Measurements from ENCODE around the gene CYTH2. TPM values are rescaled to one million over a fixed set of nuclear protein-coding genes. Genes with fewer than 3 reads are reported as not detected.

Gene CYTH2
- total and polyA plus RNA-seq, 9 of the 15 experiments (the other 6 are each of a cell fraction or from before 2014, with no cell fraction given): 1.8 to 45.2 (median 23.8) TPM

GRCh38 chr19:48510421-48511268 lies 41.5 kb downstream of the CYTH2 start (continued):
- TF ChIP-seq, protein P1, sequence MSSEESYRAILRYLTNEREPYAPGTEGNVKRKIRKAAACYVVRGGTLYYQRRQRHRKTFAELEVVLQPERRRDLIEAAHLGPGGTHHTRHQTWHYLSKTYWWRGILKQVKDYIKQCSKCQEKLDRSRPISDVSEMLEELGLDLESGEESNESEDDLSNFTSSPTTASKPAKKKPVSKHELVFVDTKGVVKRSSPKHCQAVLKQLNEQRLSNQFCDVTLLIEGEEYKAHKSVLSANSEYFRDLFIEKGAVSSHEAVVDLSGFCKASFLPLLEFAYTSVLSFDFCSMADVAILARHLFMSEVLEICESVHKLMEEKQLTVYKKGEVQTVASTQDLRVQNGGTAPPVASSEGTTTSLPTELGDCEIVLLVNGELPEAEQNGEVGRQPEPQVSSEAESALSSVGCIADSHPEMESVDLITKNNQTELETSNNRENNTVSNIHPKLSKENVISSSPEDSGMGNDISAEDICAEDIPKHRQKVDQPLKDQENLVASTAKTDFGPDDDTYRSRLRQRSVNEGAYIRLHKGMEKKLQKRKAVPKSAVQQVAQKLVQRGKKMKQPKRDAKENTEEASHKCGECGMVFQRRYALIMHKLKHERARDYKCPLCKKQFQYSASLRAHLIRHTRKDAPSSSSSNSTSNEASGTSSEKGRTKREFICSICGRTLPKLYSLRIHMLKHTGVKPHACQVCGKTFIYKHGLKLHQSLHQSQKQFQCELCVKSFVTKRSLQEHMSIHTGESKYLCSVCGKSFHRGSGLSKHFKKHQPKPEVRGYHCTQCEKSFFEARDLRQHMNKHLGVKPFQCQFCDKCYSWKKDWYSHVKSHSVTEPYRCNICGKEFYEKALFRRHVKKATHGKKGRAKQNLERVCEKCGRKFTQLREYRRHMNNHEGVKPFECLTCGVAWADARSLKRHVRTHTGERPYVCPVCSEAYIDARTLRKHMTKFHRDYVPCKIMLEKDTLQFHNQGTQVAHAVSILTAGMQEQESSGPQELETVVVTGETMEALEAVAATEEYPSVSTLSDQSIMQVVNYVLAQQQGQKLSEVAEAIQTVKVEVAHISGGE (CRISPR knock-in tag; IDR thresholded peaks at IDR 0.05): 0 out of 6 replicates have a peak, but pooled peaks of 1 of the 3 experiments have one; percentile 47
- TF ChIP-seq ARHGAP35 (IDR thresholded peaks at IDR 0.05; ENCODE audit: partially characterized antibody): no peak
- no peak for TF ChIP-seq EWSR1 (IDR thresholded peaks at IDR 0.05; ENCODE audit: borderline replicate concordance, low read depth, partially characterized antibody)
- TF ChIP-seq FUS (optimal IDR thresholded peaks at IDR 0.05; ENCODE audit: low read depth, low read length): no peak
- TF ChIP-seq, protein P2, sequence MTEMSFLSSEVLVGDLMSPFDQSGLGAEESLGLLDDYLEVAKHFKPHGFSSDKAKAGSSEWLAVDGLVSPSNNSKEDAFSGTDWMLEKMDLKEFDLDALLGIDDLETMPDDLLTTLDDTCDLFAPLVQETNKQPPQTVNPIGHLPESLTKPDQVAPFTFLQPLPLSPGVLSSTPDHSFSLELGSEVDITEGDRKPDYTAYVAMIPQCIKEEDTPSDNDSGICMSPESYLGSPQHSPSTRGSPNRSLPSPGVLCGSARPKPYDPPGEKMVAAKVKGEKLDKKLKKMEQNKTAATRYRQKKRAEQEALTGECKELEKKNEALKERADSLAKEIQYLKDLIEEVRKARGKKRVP (CRISPR knock-in tag; IDR thresholded peaks at IDR 0.05): 0 out of 2 replicates have a peak, but pooled peaks have one; percentile 14
- no peak for TF ChIP-seq NR2F6 (CRISPR knock-in tag; IDR thresholded peaks at IDR 0.05)
- peak; percentile 93 for TF ChIP-seq ZNF644 (tag; IDR thresholded peaks at IDR 0.05; ENCODE audit: low read depth)
- no peak for TF ChIP-seq KLF1 (tag; IDR thresholded peaks at IDR 0.05)
- no peak for TF ChIP-seq STAT5B (CRISPR knock-in tag; IDR thresholded peaks at IDR 0.05)
- TF ChIP-seq, protein P3, sequence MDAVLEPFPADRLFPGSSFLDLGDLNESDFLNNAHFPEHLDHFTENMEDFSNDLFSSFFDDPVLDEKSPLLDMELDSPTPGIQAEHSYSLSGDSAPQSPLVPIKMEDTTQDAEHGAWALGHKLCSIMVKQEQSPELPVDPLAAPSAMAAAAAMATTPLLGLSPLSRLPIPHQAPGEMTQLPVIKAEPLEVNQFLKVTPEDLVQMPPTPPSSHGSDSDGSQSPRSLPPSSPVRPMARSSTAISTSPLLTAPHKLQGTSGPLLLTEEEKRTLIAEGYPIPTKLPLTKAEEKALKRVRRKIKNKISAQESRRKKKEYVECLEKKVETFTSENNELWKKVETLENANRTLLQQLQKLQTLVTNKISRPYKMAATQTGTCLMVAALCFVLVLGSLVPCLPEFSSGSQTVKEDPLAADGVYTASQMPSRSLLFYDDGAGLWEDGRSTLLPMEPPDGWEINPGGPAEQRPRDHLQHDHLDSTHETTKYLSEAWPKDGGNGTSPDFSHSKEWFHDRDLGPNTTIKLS (IDR thresholded peaks at IDR 0.05; ENCODE audit: borderline replicate concordance, low read depth): peak; percentile 71; the same call in 1 of the 2 replicates
- no peak for TF ChIP-seq NCOA1 (IDR thresholded peaks at IDR 0.05; ENCODE audit: low read depth)
- no peak for TF ChIP-seq MAX (CRISPR knock-in tag; IDR thresholded peaks at IDR 0.05)
- TF ChIP-seq, protein P4, sequence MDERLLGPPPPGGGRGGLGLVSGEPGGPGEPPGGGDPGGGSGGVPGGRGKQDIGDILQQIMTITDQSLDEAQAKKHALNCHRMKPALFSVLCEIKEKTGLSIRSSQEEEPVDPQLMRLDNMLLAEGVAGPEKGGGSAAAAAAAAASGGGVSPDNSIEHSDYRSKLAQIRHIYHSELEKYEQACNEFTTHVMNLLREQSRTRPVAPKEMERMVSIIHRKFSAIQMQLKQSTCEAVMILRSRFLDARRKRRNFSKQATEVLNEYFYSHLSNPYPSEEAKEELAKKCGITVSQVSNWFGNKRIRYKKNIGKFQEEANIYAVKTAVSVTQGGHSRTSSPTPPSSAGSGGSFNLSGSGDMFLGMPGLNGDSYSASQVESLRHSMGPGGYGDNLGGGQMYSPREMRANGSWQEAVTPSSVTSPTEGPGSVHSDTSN (CRISPR knock-in tag; IDR thresholded peaks at IDR 0.05; ENCODE audit: low read depth): no peak
- TF ChIP-seq, protein P4 (tag; conservative IDR thresholded peaks at IDR 0.05; ENCODE audit: low read depth): no peak
- no peak; the same call in 1 of the 2 replicates for TF ChIP-seq RB1 (IDR thresholded peaks at IDR 0.05; ENCODE audit: low read depth)
- no peak for TF ChIP-seq PTRF (tag; IDR thresholded peaks at IDR 0.05)

All from K562 (cell line).